Astrocyte of the spinal cord (primary cell): Measurements from ENCODE around the gene LSAMP.

ENCODE experiments used
- DNase-seq: peaks from one replicate; pipeline ENCODE4 v3.0.0; 2011; ENCODE audit warnings: low read depth, low spot score
- H3K4me3 ChIP-seq: 2 replicates; pipeline ENCODE4 v1.5.1; 2011; ENCODE audit warnings: low read depth, mild to moderate bottlenecking, low read length, moderate library complexity
- CTCF ChIP-seq: IDR thresholded peaks from 2 replicates; pipeline ENCODE4 v1.5.1; 2012; ENCODE audit warnings: low read depth, mild to moderate bottlenecking, low read length, inconsistent platforms
- in situ Hi-C: cut with HindIII; loops from 2 replicates; pipeline ENCODE4 v1.10.0; 2017; ENCODE audit warnings: low sequenced_read_pairs

The LSAMP gene

DNA sequence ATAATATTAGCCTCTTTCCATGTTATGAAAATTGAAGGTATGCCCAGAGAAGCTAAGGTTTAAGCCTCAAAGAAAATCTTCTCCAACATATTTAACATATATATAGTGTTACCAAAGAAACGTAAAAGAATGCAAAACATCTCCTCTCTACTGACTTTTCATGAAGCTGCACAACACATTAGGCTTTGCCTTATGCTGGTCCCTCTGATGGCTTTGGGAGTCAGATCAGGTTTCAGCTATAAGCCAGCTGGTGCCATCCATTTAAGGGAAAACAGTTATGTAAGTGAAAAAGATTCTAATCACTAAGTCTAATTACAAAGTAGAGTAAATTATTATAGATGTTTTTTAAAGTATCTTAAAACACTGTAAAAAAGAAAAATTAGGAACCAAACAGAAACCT is 410.5 kb downstream of the LSAMP start:
- no peak for TF ChIP-seq CTCF
- in situ Hi-C loops: no loop called here
- DNase-seq: no peak
- H3K4me3 ChIP-seq: no peak overlapping the region

GRCh38 chr3:116034086-116034485 is 411.2 kb downstream of the LSAMP start:
- H3K4me3 ChIP-seq: no peak overlapping the region
- TF ChIP-seq CTCF: no peak
- DNase-seq: no peak
- in situ Hi-C loops: no loop called here

DNA sequence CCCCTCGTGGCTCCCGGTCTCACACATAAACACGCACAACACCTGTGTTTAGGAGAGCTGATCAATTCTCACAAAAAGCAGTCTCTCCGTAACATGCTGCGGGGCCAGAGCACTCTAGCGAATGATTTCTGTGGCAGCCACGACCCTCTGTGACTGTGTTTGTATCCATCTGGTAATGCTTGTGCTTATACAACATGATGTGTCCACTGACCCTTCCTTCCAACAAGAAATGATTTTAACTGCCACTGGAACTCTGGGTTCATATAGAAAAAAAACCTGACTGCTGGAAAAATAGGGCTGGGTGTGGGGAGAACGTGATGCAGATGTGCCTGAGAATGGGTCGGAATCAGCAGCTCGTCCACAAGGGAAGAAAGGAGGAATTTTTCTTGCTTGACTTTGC is 411.8 kb downstream of the LSAMP start:
- TF ChIP-seq CTCF: no peak
- H3K4me3 ChIP-seq: no peak overlapping the region
- DNase-seq: no peak
- in situ Hi-C loops: no loop called here

DNA sequence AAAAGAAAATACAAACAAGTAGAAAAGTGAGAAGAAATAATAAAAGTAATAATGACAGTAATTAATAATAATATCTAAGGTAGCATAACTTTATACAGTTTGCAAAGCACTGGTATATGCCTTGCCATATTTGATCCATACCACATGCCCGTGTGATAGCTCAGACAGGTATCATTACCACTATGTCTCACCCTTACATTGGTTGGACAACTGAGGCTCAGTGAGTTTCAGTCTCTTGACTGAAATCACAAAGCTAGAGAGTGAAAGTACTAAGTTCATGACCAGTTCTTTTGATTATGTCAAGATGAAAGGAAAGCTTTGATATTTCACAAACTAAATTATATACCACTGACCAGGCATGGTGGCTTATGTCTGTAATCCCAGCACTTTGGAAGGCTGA is 413.1 kb downstream of the LSAMP start:
- no peak for DNase-seq
- TF ChIP-seq CTCF: no peak
- in situ Hi-C loops: no loop called here
- no peak overlapping the region for H3K4me3 ChIP-seq

DNA sequence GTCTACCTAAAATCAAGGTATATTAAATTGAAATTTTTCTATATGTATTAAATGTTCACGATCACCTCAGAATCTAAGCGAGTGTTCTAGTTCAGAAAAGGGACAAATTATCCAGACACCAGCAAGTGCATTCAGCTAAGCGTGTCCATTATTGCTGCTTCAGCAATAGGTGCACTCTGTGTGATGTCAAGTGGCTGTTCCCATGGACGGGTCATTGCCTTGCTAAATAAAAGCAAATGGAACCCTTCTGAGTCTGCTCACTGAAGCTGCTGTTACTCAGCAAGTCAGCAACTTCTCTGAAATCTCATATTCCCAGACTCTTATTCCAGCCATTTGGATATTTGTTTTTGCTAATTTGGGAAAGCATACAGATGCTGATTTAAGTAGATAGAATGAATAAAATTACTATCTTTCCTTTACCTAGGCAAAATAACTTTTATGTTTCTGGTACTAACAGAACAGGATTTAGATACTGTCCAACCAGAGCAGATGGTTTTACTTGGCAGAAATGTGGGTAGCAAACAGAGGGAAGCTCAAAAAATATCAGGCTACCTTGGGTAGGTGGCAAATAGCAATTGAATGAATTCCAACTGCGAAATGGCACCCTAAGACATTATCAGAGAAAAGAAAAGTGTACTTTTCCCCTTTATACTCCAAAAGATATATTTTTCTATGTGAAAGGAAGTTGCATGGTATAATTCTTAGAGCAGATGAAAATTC is 415.0 kb downstream of the LSAMP start:
- no peak for DNase-seq
- H3K4me3 ChIP-seq: no peak overlapping the region
- in situ Hi-C loops: no loop called here
- TF ChIP-seq CTCF: no peak

- in situ Hi-C loops: no loop called here
- H3K4me3 ChIP-seq: no peak overlapping the region
- no peak for TF ChIP-seq CTCF
- no peak for DNase-seq
These were observed 416.0 kb downstream of the LSAMP start for GRCh38 chr3:116029266-116029665.
